Smooth muscle cell (in vitro differentiated cells): Measurements from ENCODE around the gene DPYSL5. TPM values are rescaled to one million over a fixed set of nuclear protein-coding genes. Genes with fewer than 3 reads are reported as not detected.

Experiments used
- DNase-seq: peaks from one replicate; lab custom pipeline; 2025; ENCODE audit not compliant: unreplicated experiment; lab: John Stamatoyannopoulos, UW
- H2AFZ ChIP-seq: fragments of 200-600 bp; sonication (generic); 2 replicates; pipeline ENCODE4 v1.6.0; 2016; ENCODE audit warnings: antibody characterized with exemption, low read depth, mild to moderate bottlenecking
- H3F3A ChIP-seq: fragments of 200-600 bp; sonication (generic); 2 replicates; pipeline ENCODE4 v1.6.0; 2017; ENCODE audit warnings: antibody characterized with exemption, low read depth
- H3K27ac ChIP-seq: fragments of 200-600 bp; sonication (generic); 2 replicates; pipeline ENCODE4 v1.5.1; 2016; ENCODE audit warnings: low read depth, mild to moderate bottlenecking
- H3K27me3 ChIP-seq: fragments of 200-600 bp; sonication (generic); 2 replicates; pipeline ENCODE4 v1.6.1; 2016; ENCODE audit warnings: low read depth, mild to moderate bottlenecking
- H3K36me3 ChIP-seq: fragments of 200-600 bp; sonication (generic); 2 replicates; pipeline ENCODE4 v1.5.1; 2016; ENCODE audit warnings: low read depth
- H3K4me1 ChIP-seq: fragments of 200-600 bp; sonication (generic); 2 replicates; pipeline ENCODE4 v1.5.1; 2016; ENCODE audit warnings: low read depth
- H3K4me2 ChIP-seq: fragments of 200-600 bp; sonication (generic); 2 replicates; pipeline ENCODE4 v1.6.0; 2016; ENCODE audit warnings: mild to moderate bottlenecking
- H3K4me3 ChIP-seq: fragments of 200-600 bp; sonication (generic); 2 replicates; pipeline ENCODE4 v1.5.1; 2016; ENCODE audit warnings: mild to moderate bottlenecking
- H3K79me2 ChIP-seq: fragments of 200-600 bp; sonication (generic); 2 replicates; pipeline ENCODE4 v1.6.0; 2016; ENCODE audit warnings: low read depth, mild to moderate bottlenecking
- H3K9ac ChIP-seq: fragments of 200-600 bp; sonication (generic); 2 replicates; pipeline ENCODE4 v1.6.0; 2016; ENCODE audit warnings: low read depth
- H3K9me3 ChIP-seq: fragments of 200-600 bp; sonication (generic); replicated peaks from 2 replicates; pipeline ENCODE4 v1.5.1; 2016; ENCODE audit warnings: low read depth
- H4K20me1 ChIP-seq: fragments of 200-600 bp; sonication (generic); 2 replicates; pipeline ENCODE4 v1.6.0; 2016; ENCODE audit warnings: low read depth
- WGBS: methylation state at CpG from one replicate; pipeline ENCODE4 v1.1.7; 2016; ENCODE audit warnings: low lambda C conversion rate; 5-methylcytosine and 5-hydroxymethylcytosine counted together
- polyA plus RNA-seq: library from polyadenylated mRNA; unstranded; fragments of >200 nt; fragmentation: Nextera tagmentation; extraction: Ambion mirVana; gene quantifications from 2 replicates; pipeline ENCODE4 v1.2.1, GENCODE V29; 2016
- total RNA-seq: library from RNA; depleted of rRNA; stranded (reverse); fragments of >200 nt; gene quantifications from 2 replicates; pipeline ENCODE4 v1.2.3, GENCODE V29; 2014
- TF ChIP-seq, protein P1 (sequence below): fragments of 200-600 bp; sonication (generic); IDR thresholded peaks from 2 replicates; pipeline ENCODE4 v1.5.1; 2017; ENCODE audit warnings: borderline replicate concordance, mild to moderate bottlenecking, antibody characterized with exemption; ENCODE audit not compliant: insufficient read depth, poor library complexity, severe bottlenecking

Gene DPYSL5
- total and polyA plus RNA-seq, 2 experiments from 2014 or later: 0.40 TPM; not detected in 1

DNA sequence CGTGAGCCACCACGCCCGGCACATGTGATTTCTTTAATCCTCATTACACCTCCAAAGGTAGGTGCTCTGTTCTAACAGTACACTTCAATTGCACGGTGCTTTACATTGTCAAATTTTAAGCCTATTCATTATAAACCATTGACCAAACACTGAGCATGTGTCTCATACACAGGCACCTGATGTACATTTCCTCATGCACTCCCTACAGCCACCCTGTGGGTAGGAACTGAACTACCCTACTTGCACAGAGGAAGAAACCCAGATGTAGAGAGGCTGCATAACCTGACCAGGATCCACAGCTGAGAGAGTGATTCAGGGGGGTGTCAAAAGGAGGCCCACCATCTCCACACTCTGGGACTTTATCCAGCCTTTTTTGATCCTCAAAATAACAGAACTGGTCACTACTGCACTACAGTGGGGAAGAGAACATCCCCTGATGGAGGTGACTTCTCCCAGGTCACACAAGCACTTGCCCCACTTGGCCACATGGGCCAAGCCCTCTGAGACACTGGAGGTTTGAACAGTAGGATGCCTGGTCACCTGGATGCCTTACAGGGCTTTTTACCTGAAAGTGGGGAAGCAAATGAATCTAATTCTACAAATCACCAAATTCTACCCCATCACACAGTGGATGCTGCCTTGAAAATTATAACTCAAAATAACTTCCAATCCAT lies 6.9 kb upstream of the DPYSL5 start:
- H3K4me1 ChIP-seq: no peaks in the 10 kb centered on the region
- H3K27me3 ChIP-seq: peaks cover 44% of the 10 kb centered on the region
- no peak overlapping the region for H3K27ac ChIP-seq
- TF ChIP-seq, protein P1, sequence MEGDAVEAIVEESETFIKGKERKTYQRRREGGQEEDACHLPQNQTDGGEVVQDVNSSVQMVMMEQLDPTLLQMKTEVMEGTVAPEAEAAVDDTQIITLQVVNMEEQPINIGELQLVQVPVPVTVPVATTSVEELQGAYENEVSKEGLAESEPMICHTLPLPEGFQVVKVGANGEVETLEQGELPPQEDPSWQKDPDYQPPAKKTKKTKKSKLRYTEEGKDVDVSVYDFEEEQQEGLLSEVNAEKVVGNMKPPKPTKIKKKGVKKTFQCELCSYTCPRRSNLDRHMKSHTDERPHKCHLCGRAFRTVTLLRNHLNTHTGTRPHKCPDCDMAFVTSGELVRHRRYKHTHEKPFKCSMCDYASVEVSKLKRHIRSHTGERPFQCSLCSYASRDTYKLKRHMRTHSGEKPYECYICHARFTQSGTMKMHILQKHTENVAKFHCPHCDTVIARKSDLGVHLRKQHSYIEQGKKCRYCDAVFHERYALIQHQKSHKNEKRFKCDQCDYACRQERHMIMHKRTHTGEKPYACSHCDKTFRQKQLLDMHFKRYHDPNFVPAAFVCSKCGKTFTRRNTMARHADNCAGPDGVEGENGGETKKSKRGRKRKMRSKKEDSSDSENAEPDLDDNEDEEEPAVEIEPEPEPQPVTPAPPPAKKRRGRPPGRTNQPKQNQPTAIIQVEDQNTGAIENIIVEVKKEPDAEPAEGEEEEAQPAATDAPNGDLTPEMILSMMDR: no peak
- no peak for DNase-seq
- no peaks in the 10 kb centered on the region for H3F3A ChIP-seq
- WGBS: 91% methylated on average over 4 of the region's 4 CpGs
- no peaks in the 10 kb centered on the region for H3K9me3 ChIP-seq
- no peaks in the 10 kb centered on the region for H3K36me3 ChIP-seq
- no peak overlapping the region for H2AFZ ChIP-seq
- H4K20me1 ChIP-seq: no peaks in the 10 kb centered on the region
- H3K4me3 ChIP-seq: no peak overlapping the region
- H3K4me2 ChIP-seq: no peak overlapping the region
- no peak overlapping the region for H3K9ac ChIP-seq
- no peaks in the 10 kb centered on the region for H3K79me2 ChIP-seq

DNA sequence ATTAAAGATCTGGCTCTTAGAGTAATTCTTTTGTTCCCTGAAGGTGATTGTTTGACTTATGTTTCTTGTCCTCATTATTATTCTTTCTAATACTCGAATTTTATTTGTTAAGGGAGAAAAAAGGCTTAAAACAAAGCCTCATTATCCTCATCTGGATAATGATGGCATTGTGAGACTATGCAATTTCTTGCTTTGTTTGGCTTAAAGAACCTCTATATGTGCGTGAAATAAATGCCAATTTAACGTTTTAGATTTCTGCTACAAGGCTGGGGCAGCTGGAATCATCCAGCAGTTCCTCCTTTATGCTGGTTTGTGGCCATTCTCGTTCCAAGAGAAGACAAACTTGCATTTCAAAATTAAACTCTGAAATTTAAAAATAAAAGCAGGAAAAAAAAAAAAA lies 4.9 kb upstream of the DPYSL5 start:
- Histone ChIP-seq H3K79me2 (no peaks in the 10 kb centered on the region), H3K27ac (no peak overlapping the region), H3K9me3 (no peaks in the 10 kb centered on the region), H3F3A (no peaks in the 10 kb centered on the region), H3K4me3 (no peak overlapping the region), H2AFZ (no peak overlapping the region), H3K27me3 (peaks cover 57% of the 10 kb centered on the region), H3K4me2 (no peak overlapping the region), H3K9ac (no peak overlapping the region), H3K4me1 (peaks cover 10% of the 10 kb centered on the region), H3K36me3 (no peaks in the 10 kb centered on the region), H4K20me1 (no peaks in the 10 kb centered on the region)
- no peak for DNase-seq
- 59% methylated on average over 4 of the region's 4 CpGs for WGBS
- TF ChIP-seq, protein P1: no peak

DNA sequence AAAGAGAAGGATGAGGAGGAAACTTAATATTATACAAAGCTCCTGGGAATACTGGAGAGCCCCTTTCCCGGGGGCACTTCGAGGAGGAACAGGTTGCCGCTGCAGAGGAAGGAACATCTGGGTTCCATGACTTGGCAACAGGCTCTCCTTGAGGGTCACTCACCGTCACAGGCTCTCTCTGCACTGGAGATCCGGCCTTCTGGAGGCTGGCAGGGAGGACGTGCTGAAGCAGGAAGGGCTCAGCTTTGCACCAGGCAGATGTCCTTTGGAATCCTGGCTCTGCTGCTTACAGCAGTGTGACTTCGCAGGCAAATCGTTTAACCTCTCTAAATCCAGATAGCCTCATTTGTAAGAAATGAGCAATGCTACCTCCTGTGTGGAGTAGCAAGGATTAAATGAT lies 2.9 kb upstream of the DPYSL5 start:
- DNase-seq: no peak
- H3K4me2 ChIP-seq: no peak overlapping the region
- no peaks in the 10 kb centered on the region for H3K9me3 ChIP-seq
- TF ChIP-seq, protein P1: no peak
- H3K79me2 ChIP-seq: no peaks in the 10 kb centered on the region
- H3K27ac ChIP-seq: no peak overlapping the region
- H3F3A ChIP-seq: no peaks in the 10 kb centered on the region
- no peak overlapping the region for H2AFZ ChIP-seq
- H3K4me3 ChIP-seq: no peak overlapping the region
- peaks cover 10% of the 10 kb centered on the region for H3K4me1 ChIP-seq
- H3K36me3 ChIP-seq: no peaks in the 10 kb centered on the region
- no peaks in the 10 kb centered on the region for H4K20me1 ChIP-seq
- no peak overlapping the region for H3K9ac ChIP-seq
- 71% methylated on average over 8 of the region's 8 CpGs for WGBS
- peaks cover 67% of the 10 kb centered on the region for H3K27me3 ChIP-seq
